A673 (cell line): ENCODE results near the gene CAB39.

Experiments
- CTCF ChIP-seq: fragments of 300-800, 200-600 bp; sonication (generic); conservative IDR thresholded peaks from 2 replicates; pipeline ENCODE4 v1.5.1; 2017; ENCODE audit warnings: low read depth, mild to moderate bottlenecking, antibody characterized with exemption, low read length, moderate library complexity, mixed read lengths
- EZH2 ChIP-seq: fragments of 200-600 bp; sonication (generic); IDR thresholded peaks from 2 replicates; pipeline ENCODE4 v1.6.1; 2017; ENCODE audit warnings: borderline replicate concordance, low read depth, mild to moderate bottlenecking, mixed read lengths, antibody characterized with exemption, low read length; ENCODE audit not compliant: poor library complexity, severe bottlenecking

- TF ChIP-seq CTCF (peak; percentile 73), EZH2 (no peak)
Observed at GRCh38 chr2:230849633-230850357, 137.2 kb downstream of the CAB39 start.
